Transverse colon (tissue), 4 donors: ENCODE data around the gene RCL1. TPM values are rescaled to one million over a fixed set of nuclear protein-coding genes. Genes with fewer than 3 reads are reported as not detected.
A peak's percentile ranks its signal among the peaks of the same experiment; 100 is the strongest.
"Not testable (repeated sequence)": the region's sequence is repeated elsewhere in the genome, so short reads cannot be mapped to it uniquely, and the experiment has no call there.

Experiments
- DNase-seq: peaks from one replicate; pipeline ENCODE4 v3.0.0-alpha.2; 2019
- H3K27ac ChIP-seq, 4 donors: fragments of 200-600 bp; sonication (generic); 2 replicates each; pipeline ENCODE4 v1.5.1; 2016 to 2018; ENCODE audit warnings: inconsistent platforms in 4 of 4
- H3K27me3 ChIP-seq: fragments of 200-600 bp; sonication (generic); 2 replicates; pipeline ENCODE4 v1.5.1; 2017; ENCODE audit warnings: inconsistent platforms
- H3K36me3 ChIP-seq, 4 donors: fragments of 200-600 bp; sonication (generic); 2 replicates each; pipeline ENCODE4 v1.5.1; 2017 to 2019; ENCODE audit warnings: inconsistent platforms in 4 of 4
- H3K4me1 ChIP-seq, 4 donors: fragments of 200-600 bp; sonication (generic); 2 replicates each; pipeline ENCODE4 v1.5.1; 2017 to 2020; ENCODE audit warnings: inconsistent platforms in 4 of 4
- H3K4me3 ChIP-seq, 4 donors: fragments of 200-600 bp; sonication (generic); 1 replicate in 1 of 4; 2 replicates in 3 of 4; pipeline versions ENCODE4 v1.5.1 to v1.6.1; 2017 to 2019; ENCODE audit warnings: inconsistent platforms in 4 of 4
- H3K9me3 ChIP-seq, 2 donors: fragments of 200-600 bp; sonication (generic); 2 replicates each; pipeline ENCODE4 v1.5.1; 2017 to 2019; ENCODE audit warnings: inconsistent platforms in 2 of 2
- EP300 ChIP-seq: sonication (generic); formaldehyde crosslinking; IDR thresholded peaks from one replicate; pipeline ENCODE4 v1.6.1; 2017; ENCODE audit warnings: antibody characterized with exemption, low read depth
- POLR2A ChIP-seq: fragments of 450-650 bp; IDR thresholded peaks from one replicate; pipeline ENCODE4 v1.6.1; 2016; ENCODE audit warnings: antibody characterized with exemption, mild to moderate bottlenecking, moderate library complexity
- POLR2AphosphoS5 ChIP-seq, 3 donors: sonication (generic); formaldehyde crosslinking; IDR thresholded peaks; one replicate each; pipeline ENCODE4 v1.6.1; 2016; ENCODE audit warnings: antibody characterized with exemption in 3 of 3
- WGBS, 2 donors: methylation state at CpG; one replicate each; pipeline ENCODE4 v1.1.5; 2018; ENCODE audit warnings: low coverage in 1 of 2; 5-methylcytosine and 5-hydroxymethylcytosine counted together
- in situ Hi-C, 4 donors: fragments of 200-750 bp; cut with MboI; loops; one replicate each; pipeline versions ENCODE4 v1.15.0 to v1.15.1; 2017; ENCODE audit warnings: low sequenced_read_pairs in 3 of 4, low pct_ligation_motif_present in 1 of 4, low pct_unique_long_range_greater_than_20kb in 1 of 4
- intact Hi-C: fragments of 100-400 bp; cut with DNase I; formaldehyde crosslinking; loops from one replicate; pipeline ENCODE4 v1.15.1; 2023; ENCODE audit warnings: low total_unique reads
- total RNA-seq, 4 donors: library from RNA; depleted of rRNA; stranded (reverse); fragments of >200 nt; gene quantifications; one replicate each; pipeline ENCODE4 v1.1.0, GENCODE V29; 2016
- TF ChIP-seq, protein P1 (sequence below), 5 experiments: fragments of 200-600 bp in 3 of 5; fragments of 450-650 bp in 2 of 5; sonication (generic) in 3 of 5; IDR thresholded peaks; 1 replicate in 2 of 5; 2 replicates in 3 of 5; pipeline ENCODE4 v1.5.1; 2016 to 2017; ENCODE audit warnings: antibody characterized with exemption in 5 of 5, inconsistent platforms in 3 of 5, mild to moderate bottlenecking in 2 of 5, moderate library complexity in 1 of 5

Gene RCL1
- total RNA-seq, 4 donors from 2014 or later, result 2.6 to 23.5 (median 7.3) TPM

DNA sequence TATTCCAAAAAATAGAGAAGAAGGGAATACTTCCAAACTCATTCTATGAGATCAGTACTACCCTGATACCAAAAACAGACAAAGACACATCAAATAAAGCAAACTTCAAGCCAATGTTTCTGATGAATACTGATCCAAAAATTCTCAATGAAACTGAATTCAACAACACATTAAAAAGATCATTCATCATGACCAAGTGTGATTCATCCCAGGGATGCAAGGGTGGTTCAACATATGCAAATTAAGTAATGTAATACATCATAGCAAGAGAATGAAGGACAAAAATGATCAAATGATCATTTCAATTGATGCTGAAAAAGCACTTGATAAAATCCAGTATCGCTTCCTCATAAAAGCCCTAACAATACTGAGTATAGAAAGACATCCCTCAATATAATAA, 4.9 kb upstream of the RCL1 start:
- TF ChIP-seq POLR2AphosphoS5 (IDR thresholded peaks at IDR 0.05), result no peak
- no peak for TF ChIP-seq POLR2A
- TF ChIP-seq EP300, result no peak
- TF ChIP-seq, protein P1, sequence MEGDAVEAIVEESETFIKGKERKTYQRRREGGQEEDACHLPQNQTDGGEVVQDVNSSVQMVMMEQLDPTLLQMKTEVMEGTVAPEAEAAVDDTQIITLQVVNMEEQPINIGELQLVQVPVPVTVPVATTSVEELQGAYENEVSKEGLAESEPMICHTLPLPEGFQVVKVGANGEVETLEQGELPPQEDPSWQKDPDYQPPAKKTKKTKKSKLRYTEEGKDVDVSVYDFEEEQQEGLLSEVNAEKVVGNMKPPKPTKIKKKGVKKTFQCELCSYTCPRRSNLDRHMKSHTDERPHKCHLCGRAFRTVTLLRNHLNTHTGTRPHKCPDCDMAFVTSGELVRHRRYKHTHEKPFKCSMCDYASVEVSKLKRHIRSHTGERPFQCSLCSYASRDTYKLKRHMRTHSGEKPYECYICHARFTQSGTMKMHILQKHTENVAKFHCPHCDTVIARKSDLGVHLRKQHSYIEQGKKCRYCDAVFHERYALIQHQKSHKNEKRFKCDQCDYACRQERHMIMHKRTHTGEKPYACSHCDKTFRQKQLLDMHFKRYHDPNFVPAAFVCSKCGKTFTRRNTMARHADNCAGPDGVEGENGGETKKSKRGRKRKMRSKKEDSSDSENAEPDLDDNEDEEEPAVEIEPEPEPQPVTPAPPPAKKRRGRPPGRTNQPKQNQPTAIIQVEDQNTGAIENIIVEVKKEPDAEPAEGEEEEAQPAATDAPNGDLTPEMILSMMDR (IDR thresholded peaks at IDR 0.05), result no peak
- Histone ChIP-seq H3K4me1 (peaks cover 0 to 8% (median 6%) of the 10 kb centered on the region in 4 donors), H3K9me3 (no peaks in the 10 kb centered on the region), H3K27ac (no peak overlapping the region), H3K4me3 (no peak overlapping the region), H3K36me3 (no peaks in the 10 kb centered on the region), H3K27me3 (no peaks in the 10 kb centered on the region)
- DNase-seq, result no peak
- in situ Hi-C loops, result no loop called here
- WGBS, 2 donors, result 44 to 88% methylated on average over 1 of the region's 1 CpG
- intact Hi-C loops, result no loop called here

DNA sequence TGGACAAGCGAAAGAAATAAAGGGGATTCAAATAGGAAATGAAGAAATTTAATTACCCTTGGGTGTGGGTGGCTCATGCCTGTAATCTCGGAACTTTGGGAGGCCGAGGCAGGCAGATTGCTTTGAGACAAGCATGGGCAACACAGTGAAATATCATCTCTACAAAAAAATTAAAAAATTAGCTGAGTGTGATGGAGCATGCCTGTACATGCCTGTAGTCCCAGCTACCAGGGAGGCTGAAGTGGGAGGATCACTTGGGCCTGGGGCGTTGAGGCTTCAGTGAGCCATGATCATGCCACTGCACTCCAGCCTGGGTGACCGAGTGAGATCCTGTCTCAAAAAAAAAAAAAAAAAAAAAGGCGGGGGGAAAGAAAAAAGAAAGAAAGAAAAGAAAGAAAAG, 4.0 kb upstream of the RCL1 start:
- Histone ChIP-seq H3K27ac (no peak overlapping the region), H3K36me3 (no peaks in the 10 kb centered on the region), H3K4me1 (peaks cover 0 to 11% (median 8%) of the 10 kb centered on the region in 4 donors), H3K4me3 (no peak overlapping the region), H3K27me3 (no peaks in the 10 kb centered on the region), H3K9me3 (no peaks in the 10 kb centered on the region)
- no peak for TF ChIP-seq POLR2AphosphoS5 (IDR thresholded peaks at IDR 0.05)
- WGBS, 2 donors, result 71 to 92% methylated on average over 2 to 6 of the region's 6 CpGs
- in situ Hi-C loops, result no loop called here
- DNase-seq, result no peak
- intact Hi-C loops, result no loop called here

DNA sequence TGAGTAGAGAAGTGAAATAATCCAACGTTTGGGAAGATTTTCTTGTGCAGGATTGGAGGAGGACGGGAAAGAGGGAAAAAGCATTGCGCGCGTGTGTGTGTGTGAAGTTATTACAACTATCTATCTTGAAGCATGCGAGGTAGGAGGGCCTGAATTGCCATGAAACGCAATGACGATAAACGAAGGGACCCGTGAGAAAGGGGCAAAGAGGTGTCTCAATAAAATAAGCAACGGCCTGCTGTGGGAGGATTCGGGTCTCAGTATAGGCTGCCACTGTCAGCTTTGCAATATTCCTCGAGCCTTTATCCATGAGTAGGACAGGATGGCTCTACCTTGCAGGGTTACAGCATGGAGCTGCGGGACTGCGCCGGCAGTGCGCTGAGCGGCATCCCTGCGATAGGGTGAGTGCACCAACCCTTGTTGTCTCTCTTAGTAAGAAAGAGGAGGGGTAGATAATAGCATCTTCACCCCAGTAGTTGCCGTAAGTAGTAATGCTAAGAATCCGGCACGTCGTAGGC, 631 bp upstream of the RCL1 start:
- H3K27ac ChIP-seq, result peak overlapping the region; percentile 32 to 92 (median 74)
- H3K9me3 ChIP-seq, result no peaks in the 10 kb centered on the region
- H3K4me1 ChIP-seq, result peaks cover 0 to 23% (median 16%) of the 10 kb centered on the region in 4 donors
- no peaks in the 10 kb centered on the region for H3K27me3 ChIP-seq
- no peak for TF ChIP-seq POLR2A
- no peak for TF ChIP-seq POLR2AphosphoS5 (IDR thresholded peaks at IDR 0.05)
- TF ChIP-seq EP300, result no peak
- in situ Hi-C loops, result no loop called here
- peak; percentile 18 for DNase-seq
- WGBS, 2 donors, result 0 to 4% methylated on average over 13 to 23 of the region's 23 CpGs
- intact Hi-C loops, result no loop called here
- H3K36me3 ChIP-seq, result no peaks in the 10 kb centered on the region
- peak overlapping the region; percentile 52 to 95 (median 68) for H3K4me3 ChIP-seq

DNA sequence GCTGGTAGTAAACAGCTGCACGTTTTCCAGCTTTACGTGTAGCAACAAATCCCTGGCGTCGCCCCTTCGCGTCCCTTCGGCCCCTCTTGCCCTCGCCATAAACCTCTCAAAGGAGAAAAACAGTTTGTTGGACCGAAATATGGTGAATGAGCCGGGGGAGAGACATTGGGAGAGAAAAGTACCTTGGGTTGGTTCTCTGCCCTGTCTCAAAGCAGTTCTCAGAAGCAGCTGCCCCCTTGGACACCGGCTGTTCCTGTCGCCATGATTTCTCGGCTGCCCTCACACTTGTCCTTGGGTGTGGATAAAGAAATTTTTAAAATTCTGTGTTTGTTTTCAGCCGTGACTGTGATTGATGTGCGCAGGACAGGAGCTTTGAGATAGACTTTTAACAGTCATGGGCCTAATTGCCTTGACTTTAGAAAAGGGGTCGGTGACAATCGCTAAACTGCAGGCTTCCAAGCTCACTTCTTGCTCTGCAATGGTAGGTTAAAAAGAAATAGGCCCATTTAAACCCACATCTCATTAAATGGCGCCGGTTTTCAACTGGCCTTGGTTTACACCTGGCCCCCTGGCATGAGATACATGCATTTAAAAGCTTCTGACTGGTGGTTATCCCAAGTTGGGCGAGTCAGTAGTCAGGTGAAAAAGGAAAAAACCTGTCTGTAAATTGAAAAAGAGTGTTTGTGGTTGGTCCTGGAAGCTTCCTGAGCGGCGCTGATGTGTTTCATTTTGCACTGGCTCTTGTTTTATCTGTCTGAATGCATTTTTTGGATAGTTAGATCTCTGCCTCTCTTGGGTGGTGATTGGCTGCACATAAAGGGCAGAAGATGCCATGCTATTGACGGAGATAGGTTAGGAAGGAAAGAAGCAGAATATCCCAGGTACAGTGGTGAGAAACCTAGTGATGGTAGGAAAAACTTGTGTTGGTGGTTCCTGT, 983 bp downstream of the RCL1 start:
- in situ Hi-C loops (no loop called here), intact Hi-C loops (no loop called here)
- peak overlapping the region; percentile 63 to 95 (median 81) for H3K4me3 ChIP-seq
- H3K27me3 ChIP-seq, result no peaks in the 10 kb centered on the region
- no peaks in the 10 kb centered on the region for H3K9me3 ChIP-seq
- H3K36me3 ChIP-seq, result no peaks in the 10 kb centered on the region
- no peak for DNase-seq
- WGBS, 2 donors, result 16 to 21% methylated on average over 4 to 23 of the region's 23 CpGs
- TF ChIP-seq EP300, result no peak
- TF ChIP-seq, protein P1 (IDR thresholded peaks at IDR 0.05), result no peak
- no peak for TF ChIP-seq POLR2A
- no peak for TF ChIP-seq POLR2AphosphoS5 (IDR thresholded peaks at IDR 0.05)
- H3K27ac ChIP-seq, result peak overlapping the region; percentile 77 to 92 (median 88)
- H3K4me1 ChIP-seq, result peaks cover 0 to 39% (median 27%) of the 10 kb centered on the region in 4 donors

DNA sequence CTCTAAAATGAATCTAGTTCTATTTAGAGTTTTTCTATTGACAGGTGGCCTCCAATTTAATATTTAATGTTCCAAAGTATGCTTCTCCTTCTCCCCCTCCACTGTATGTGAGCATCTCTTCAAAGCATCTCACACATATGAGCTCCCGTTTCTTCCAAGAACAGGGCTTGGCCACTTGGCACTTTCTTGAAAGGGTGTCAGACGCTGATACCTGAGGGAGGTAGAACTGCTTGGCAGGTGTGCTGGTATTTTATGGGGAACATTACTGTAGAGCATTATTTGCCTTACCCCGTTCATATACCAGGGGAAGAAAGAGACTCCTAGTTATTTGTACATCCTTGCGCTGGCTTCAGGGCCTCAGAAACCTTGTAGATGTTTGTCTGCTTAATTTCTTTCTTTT, 1.9 kb downstream of the RCL1 start:
- WGBS, 2 donors, result 57 to 69% methylated on average over 4 of the region's 4 CpGs
- in situ Hi-C loops, result no loop called here
- H3K27me3 ChIP-seq, result no peaks in the 10 kb centered on the region

DNA sequence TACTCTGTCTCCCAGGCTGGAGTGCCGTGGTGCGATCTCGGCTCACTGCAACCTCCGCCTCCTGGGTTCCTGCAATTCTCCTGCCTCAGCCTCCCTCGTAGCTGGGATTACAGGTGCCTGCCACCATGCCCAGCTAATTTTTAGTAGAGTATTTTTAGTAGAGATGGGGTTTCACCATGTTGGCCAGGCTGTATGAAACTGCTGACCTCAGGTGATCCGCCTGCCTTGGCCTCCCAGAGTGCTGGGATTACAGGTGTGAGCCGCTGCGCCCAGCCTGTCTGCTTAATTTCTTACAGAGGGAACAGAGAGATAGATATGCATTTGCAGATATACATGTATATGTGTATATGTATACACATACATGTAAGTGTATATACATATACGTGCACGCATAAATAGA, 2.4 kb downstream of the RCL1 start:
- H3K4me3 ChIP-seq, H3K9me3 ChIP-seq, in situ Hi-C loops, H3K27me3 ChIP-seq, H3K36me3 ChIP-seq, intact Hi-C loops, H3K27ac ChIP-seq, DNase-seq: not testable (repeated sequence)
- H3K4me1 ChIP-seq, result peaks cover 0 to 43% (median 27%) of the 10 kb centered on the region in 4 donors
- 94 to 98% methylated on average over 5 to 10 of the region's 10 CpGs for WGBS, 2 donors

More for the DNA sequence above, 1.9 kb downstream of the RCL1 start:
- H3K9me3 ChIP-seq, result no peaks in the 10 kb centered on the region
- peaks cover 0 to 43% (median 27%) of the 10 kb centered on the region in 4 donors for H3K4me1 ChIP-seq
- H3K4me3 ChIP-seq, result no peak overlapping the region
- TF ChIP-seq POLR2A (no peak), POLR2AphosphoS5 (IDR thresholded peaks at IDR 0.05) (no peak), EP300 (no peak)
- TF ChIP-seq, protein P1 (IDR thresholded peaks at IDR 0.05), result no peak
- intact Hi-C loops, result no loop called here
- H3K27ac ChIP-seq, result no peak overlapping the region
- H3K36me3 ChIP-seq, result no peaks in the 10 kb centered on the region
- no peak for DNase-seq
